ENCODE data around the gene GPR152.
A peak's percentile ranks its signal among the peaks of the same experiment; 100 is the strongest.

GPR152 gene

GRCh38 chr11:67423891-67424613 is 28.5 kb downstream of the GPR152 start:
- no peak for DNase-seq (ENCODE audit: low spot score)

- no peak for DNase-seq (ENCODE audit: low spot score)
Observed at GRCh38 chr11:67423466-67423865, 29.1 kb downstream of the GPR152 start.

GRCh38 chr11:67422891-67423290 is 29.6 kb downstream of the GPR152 start:
- DNase-seq (ENCODE audit: low spot score), result no peak

GRCh38 chr11:67421430-67422031 is 31.0 kb downstream of the GPR152 start:
- no peak for DNase-seq (ENCODE audit: low spot score)

GRCh38 chr11:67420646-67421429 is 31.7 kb downstream of the GPR152 start:
- peak; percentile 92 for DNase-seq (ENCODE audit: low spot score)

- DNase-seq (ENCODE audit: low spot score), result no peak
Observed at GRCh38 chr11:67420147-67420645, 32.3 kb downstream of the GPR152 start.

GRCh38 chr11:67419325-67420049 is 33.0 kb downstream of the GPR152 start:
- no peak for DNase-seq (ENCODE audit: low spot score)

GRCh38 chr11:67418476-67419281 is 33.9 kb downstream of the GPR152 start:
- DNase-seq (ENCODE audit: low spot score), result no peak

GRCh38 chr11:67417425-67417824 is 35.1 kb downstream of the GPR152 start:
- DNase-seq (ENCODE audit: low spot score), result no peak

GRCh38 chr11:67416416-67417335 is 35.9 kb downstream of the GPR152 start:
- no peak for DNase-seq (ENCODE audit: low spot score)

GRCh38 chr11:67415501-67416304 is 36.8 kb downstream of the GPR152 start, which contains the start of gene CARNS1:
TSS of gene CARNS1 (plus strand) at chr11:67415678. CDS start at chr11:67416200, 522 bp downstream.
- DNase-seq (ENCODE audit: low spot score), result no peak

- no peak for DNase-seq (ENCODE audit: low spot score)
Observed at GRCh38 chr11:67413266-67413849, 39.2 kb downstream of the GPR152 start.

GRCh38 chr11:67412495-67413179 is 39.9 kb downstream of the GPR152 start:
- no peak for DNase-seq (ENCODE audit: low spot score)

- DNase-seq (ENCODE audit: low spot score), result no peak
Observed at GRCh38 chr11:67411785-67412152, 40.8 kb downstream of the GPR152 start.

GRCh38 chr11:67410984-67411784 is 41.3 kb downstream of the GPR152 start:
- no peak for DNase-seq (ENCODE audit: low spot score)

GRCh38 chr11:67410369-67410831 is 42.1 kb downstream of the GPR152 start:
- DNase-seq (ENCODE audit: low spot score), result peak; percentile 42

- DNase-seq (ENCODE audit: low spot score), result no peak
Observed at GRCh38 chr11:67409781-67410368, 42.7 kb downstream of the GPR152 start.

All from COLO829 (cell line).